CD1c-positive myeloid dendritic cell (primary cell): Measurements from ENCODE around the gene NSUN2.
"Not testable (repeated sequence)": the region's sequence is repeated elsewhere in the genome, so short reads cannot be mapped to it uniquely, and the experiment has no call there.

Experiments
- DNase-seq: peaks from one replicate; pipeline ENCODE4 v3.0.0-alpha.2; 2016; ENCODE audit errors: extremely low spot score

Gene NSUN2

GRCh38 chr5:6632888-6633468 is at the start of gene NSUN2, which contains the start of gene SRD5A1:
TSS of gene NSUN2 (minus strand) at chr5:6633044. CDS start at chr5:6632979, 65 bp downstream.
TSS of gene SRD5A1 (plus strand) at chr5:6633440. CDS start at chr5:6633577, 137 bp downstream.
- peak; percentile 98 for DNase-seq

GRCh38 chr5:6682239-6682638 is 49.4 kb upstream of the NSUN2 start:
- DNase-seq = no peak

GRCh38 chr5:6681682-6682081 is 48.8 kb upstream of the NSUN2 start:
- DNase-seq = no peak

- DNase-seq = no peak
Measured at GRCh38 chr5:6680922-6681321, 48.1 kb upstream of the NSUN2 start.

GRCh38 chr5:6678385-6678784 is 45.5 kb upstream of the NSUN2 start:
- DNase-seq = no peak

GRCh38 chr5:6676702-6677101 is 43.9 kb upstream of the NSUN2 start:
- no peak for DNase-seq

- DNase-seq = no peak
Measured at GRCh38 chr5:6675784-6676491, 43.1 kb upstream of the NSUN2 start.

GRCh38 chr5:6674886-6675285 is 42.0 kb upstream of the NSUN2 start:
- no peak for DNase-seq

GRCh38 chr5:6674421-6674820 is 41.6 kb upstream of the NSUN2 start:
- no peak for DNase-seq

GRCh38 chr5:6673963-6674362 is 41.1 kb upstream of the NSUN2 start:
- no peak for DNase-seq

GRCh38 chr5:6673031-6673430 is 40.2 kb upstream of the NSUN2 start:
- DNase-seq = no peak

- not testable (repeated sequence) for DNase-seq
Measured at GRCh38 chr5:6668717-6669116, 35.9 kb upstream of the NSUN2 start.

GRCh38 chr5:6667648-6668047 is 34.8 kb upstream of the NSUN2 start:
- no peak for DNase-seq

- no peak for DNase-seq
Measured at GRCh38 chr5:6666762-6667161, 33.9 kb upstream of the NSUN2 start.

- DNase-seq = no peak
Measured at GRCh38 chr5:6660688-6661087, 27.8 kb upstream of the NSUN2 start.

GRCh38 chr5:6659941-6660684 is 27.3 kb upstream of the NSUN2 start:
- no peak for DNase-seq

- no peak for DNase-seq
Measured at GRCh38 chr5:6656680-6657079, 23.8 kb upstream of the NSUN2 start.

GRCh38 chr5:6655432-6655831 is 22.6 kb upstream of the NSUN2 start:
- DNase-seq = no peak

GRCh38 chr5:6652025-6652424 is 19.2 kb upstream of the NSUN2 start:
- DNase-seq = no peak

GRCh38 chr5:6649681-6650080 is 16.8 kb upstream of the NSUN2 start:
- DNase-seq = no peak

GRCh38 chr5:6649186-6649585 is 16.3 kb upstream of the NSUN2 start:
- no peak for DNase-seq

- DNase-seq = peak; percentile 37
Measured at GRCh38 chr5:6645571-6646362, 12.9 kb upstream of the NSUN2 start.
